ENCODE data around the gene KAZN.

GRCh38 chr1:14982029-14982428, 383.5 kb downstream of the KAZN start:
- TF ChIP-seq CTCF (IDR thresholded peaks at IDR 0.05) = no peak
- TF ChIP-seq POLR2A (IDR thresholded peaks at IDR 0.05) = no peak

Data from testis (tissue), 2 donors.